HL-60 (cell line): Measurements from ENCODE around the gene PTPRQ.

Experiments used
- GABPA ChIP-seq: IDR thresholded peaks from 2 replicates; pipeline ENCODE4 v1.6.1; 2012; ENCODE audit warnings: low read depth
- POLR2AphosphoS5 ChIP-seq: IDR thresholded peaks from 2 replicates; pipeline ENCODE4 v1.6.1; 2012; ENCODE audit warnings: low read depth
- TF ChIP-seq, protein P1 (sequence below): IDR thresholded peaks from one replicate; pipeline ENCODE4 v1.5.1; 2011; ENCODE audit warnings: low read length, control low read depth, inconsistent platforms; ENCODE audit not compliant: insufficient read depth
- TF ChIP-seq, protein P2 (sequence below): IDR thresholded peaks from 2 replicates; pipeline ENCODE4 v1.6.1; 2012; ENCODE audit warnings: low read depth; ENCODE audit not compliant: insufficient replicate concordance

DNA sequence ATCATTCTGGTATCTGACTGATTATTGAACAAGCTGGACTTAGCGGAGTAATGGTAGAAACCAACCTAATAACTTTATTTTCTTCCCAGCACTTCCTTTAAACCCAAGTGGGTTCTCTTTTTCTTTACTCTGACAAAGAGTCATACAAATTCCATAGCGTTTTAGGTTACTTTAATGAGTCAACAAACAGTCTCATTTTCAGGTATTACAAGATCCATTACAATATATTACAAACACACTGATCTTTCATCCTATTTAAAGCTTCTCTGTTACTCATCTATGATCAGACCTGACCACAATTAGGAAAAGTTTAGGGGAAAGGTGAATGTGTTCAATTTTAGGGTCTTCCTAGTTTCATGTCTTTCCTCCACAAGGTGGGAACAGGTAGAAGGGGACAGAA lies 39.4 kb upstream of the PTPRQ start:
- TF ChIP-seq, protein P1, sequence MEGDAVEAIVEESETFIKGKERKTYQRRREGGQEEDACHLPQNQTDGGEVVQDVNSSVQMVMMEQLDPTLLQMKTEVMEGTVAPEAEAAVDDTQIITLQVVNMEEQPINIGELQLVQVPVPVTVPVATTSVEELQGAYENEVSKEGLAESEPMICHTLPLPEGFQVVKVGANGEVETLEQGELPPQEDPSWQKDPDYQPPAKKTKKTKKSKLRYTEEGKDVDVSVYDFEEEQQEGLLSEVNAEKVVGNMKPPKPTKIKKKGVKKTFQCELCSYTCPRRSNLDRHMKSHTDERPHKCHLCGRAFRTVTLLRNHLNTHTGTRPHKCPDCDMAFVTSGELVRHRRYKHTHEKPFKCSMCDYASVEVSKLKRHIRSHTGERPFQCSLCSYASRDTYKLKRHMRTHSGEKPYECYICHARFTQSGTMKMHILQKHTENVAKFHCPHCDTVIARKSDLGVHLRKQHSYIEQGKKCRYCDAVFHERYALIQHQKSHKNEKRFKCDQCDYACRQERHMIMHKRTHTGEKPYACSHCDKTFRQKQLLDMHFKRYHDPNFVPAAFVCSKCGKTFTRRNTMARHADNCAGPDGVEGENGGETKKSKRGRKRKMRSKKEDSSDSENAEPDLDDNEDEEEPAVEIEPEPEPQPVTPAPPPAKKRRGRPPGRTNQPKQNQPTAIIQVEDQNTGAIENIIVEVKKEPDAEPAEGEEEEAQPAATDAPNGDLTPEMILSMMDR = no peak
- TF ChIP-seq, protein P2, sequence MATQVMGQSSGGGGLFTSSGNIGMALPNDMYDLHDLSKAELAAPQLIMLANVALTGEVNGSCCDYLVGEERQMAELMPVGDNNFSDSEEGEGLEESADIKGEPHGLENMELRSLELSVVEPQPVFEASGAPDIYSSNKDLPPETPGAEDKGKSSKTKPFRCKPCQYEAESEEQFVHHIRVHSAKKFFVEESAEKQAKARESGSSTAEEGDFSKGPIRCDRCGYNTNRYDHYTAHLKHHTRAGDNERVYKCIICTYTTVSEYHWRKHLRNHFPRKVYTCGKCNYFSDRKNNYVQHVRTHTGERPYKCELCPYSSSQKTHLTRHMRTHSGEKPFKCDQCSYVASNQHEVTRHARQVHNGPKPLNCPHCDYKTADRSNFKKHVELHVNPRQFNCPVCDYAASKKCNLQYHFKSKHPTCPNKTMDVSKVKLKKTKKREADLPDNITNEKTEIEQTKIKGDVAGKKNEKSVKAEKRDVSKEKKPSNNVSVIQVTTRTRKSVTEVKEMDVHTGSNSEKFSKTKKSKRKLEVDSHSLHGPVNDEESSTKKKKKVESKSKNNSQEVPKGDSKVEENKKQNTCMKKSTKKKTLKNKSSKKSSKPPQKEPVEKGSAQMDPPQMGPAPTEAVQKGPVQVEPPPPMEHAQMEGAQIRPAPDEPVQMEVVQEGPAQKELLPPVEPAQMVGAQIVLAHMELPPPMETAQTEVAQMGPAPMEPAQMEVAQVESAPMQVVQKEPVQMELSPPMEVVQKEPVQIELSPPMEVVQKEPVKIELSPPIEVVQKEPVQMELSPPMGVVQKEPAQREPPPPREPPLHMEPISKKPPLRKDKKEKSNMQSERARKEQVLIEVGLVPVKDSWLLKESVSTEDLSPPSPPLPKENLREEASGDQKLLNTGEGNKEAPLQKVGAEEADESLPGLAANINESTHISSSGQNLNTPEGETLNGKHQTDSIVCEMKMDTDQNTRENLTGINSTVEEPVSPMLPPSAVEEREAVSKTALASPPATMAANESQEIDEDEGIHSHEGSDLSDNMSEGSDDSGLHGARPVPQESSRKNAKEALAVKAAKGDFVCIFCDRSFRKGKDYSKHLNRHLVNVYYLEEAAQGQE = no peak
- TF ChIP-seq POLR2AphosphoS5 (no peak), GABPA (no peak)
